HepG2 (cell line): ENCODE results near the gene ITGAE. TPM values are rescaled to one million over a fixed set of nuclear protein-coding genes. Genes with fewer than 3 reads are reported as not detected.

Source experiments
- BRD4 ChIP-seq: sonication (generic); formaldehyde crosslinking; IDR thresholded peaks from 2 replicates; pipeline ENCODE4 v1.4.0; 2020; ENCODE audit warnings: missing genetic modification reagents
- CEBPG ChIP-seq: IDR thresholded peaks from 2 replicates; pipeline ENCODE4 v1.6.1; 2016
- MAFK ChIP-seq, 2 experiments: IDR thresholded peaks in 1 of 2; conservative IDR thresholded peaks in 1 of 2; 2 replicates each; pipeline ENCODE4 v1.6.1; 2011; ENCODE audit warnings: improper control_type of control experiment in 2 of 2, low read length in 2 of 2
- NFRKB ChIP-seq: fragments of 450-650 bp; IDR thresholded peaks from 2 replicates; pipeline ENCODE4 v1.6.1; 2017
- RAD21 ChIP-seq: fragments of 450-650 bp; formaldehyde crosslinking; IDR thresholded peaks from 2 replicates; pipeline ENCODE4 v1.5.0; 2020; ENCODE audit warnings: mild to moderate bottlenecking
- RFXANK ChIP-seq: IDR thresholded peaks from 2 replicates; pipeline ENCODE4 v1.6.1; 2016
- THAP11 ChIP-seq: IDR thresholded peaks from 2 replicates; pipeline ENCODE4 v1.6.1; 2016; ENCODE audit warnings: missing biosample characterization, missing genetic modification reagents
- ZNF282 ChIP-seq: fragments of 450-650 bp; IDR thresholded peaks from 2 replicates; pipeline ENCODE4 v1.6.1; 2018; ENCODE audit not compliant: partially characterized antibody
- ZNF292 ChIP-seq: sonication (generic); formaldehyde crosslinking; IDR thresholded peaks from 2 replicates; pipeline ENCODE4 v1.8.1; 2022; ENCODE audit warnings: mild to moderate bottlenecking, low read depth, missing genetic modification reagents, borderline replicate concordance
- ZNF776 ChIP-seq: sonication (generic); formaldehyde crosslinking; IDR thresholded peaks from 2 replicates; pipeline ENCODE4 v1.4.0; 2020; ENCODE audit warnings: mild to moderate bottlenecking, missing genetic modification reagents
- ZNF781 ChIP-seq: sonication (generic); formaldehyde crosslinking; IDR thresholded peaks from 2 replicates; pipeline ENCODE4 v1.5.1; 2020; ENCODE audit warnings: borderline replicate concordance, mild to moderate bottlenecking, missing genetic modification reagents; ENCODE audit errors: not compliant biosample characterization
- polyA plus RNA-seq, 8 experiments: library from polyadenylated mRNA; depleted of rRNA in 3 of 8; stranded (reverse) in 7 of 8; unstranded in 1 of 8; fragments of >200 nt; fragmentation: Illumina TruSeq in 4 of 8; extraction: Trizol in 4 of 8; gene quantifications; 2 replicates each; pipeline versions ENCODE4 v1.2.1 to v1.2.3, GENCODE V29; 2011 to 2016; ENCODE audit warnings: low read depth in 4 of 8, missing spikeins in 1 of 8, mixed read lengths in 1 of 8; ENCODE audit not compliant: insufficient read depth in 1 of 8
- total RNA-seq, 5 experiments: library from RNA; depleted of rRNA; stranded (reverse); fragments of >200 nt; fragmentation: Illumina TruSeq; extraction: Trizol; gene quantifications; 2 replicates each; pipeline ENCODE4 v1.2.3, GENCODE V29; 2016; ENCODE audit warnings: low read depth in 1 of 5
- TF ChIP-seq, protein P1 (sequence below): sonication (generic); formaldehyde crosslinking; IDR thresholded peaks from 2 replicates; pipeline ENCODE4 v1.4.0; 2020; ENCODE audit warnings: missing genetic modification reagents, borderline replicate concordance
- TF ChIP-seq, protein P2 (sequence below), 2 experiments: sonication (generic) in 1 of 2; formaldehyde crosslinking in 1 of 2; IDR thresholded peaks; 2 replicates each; pipeline versions ENCODE4 v1.6.1 to v1.9.0; 2014 to 2022; ENCODE audit warnings: antibody characterized with exemption in 1 of 2, borderline replicate concordance in 1 of 2, inconsistent platforms in 1 of 2, low read depth in 1 of 2, missing genetic modification reagents in 1 of 2

ITGAE gene
- total and polyA plus RNA-seq, 2 of the 13 experiments (the other 11 are each of a cell fraction or from before 2014, with no cell fraction given), result 42.3 to 49.0 TPM

DNA sequence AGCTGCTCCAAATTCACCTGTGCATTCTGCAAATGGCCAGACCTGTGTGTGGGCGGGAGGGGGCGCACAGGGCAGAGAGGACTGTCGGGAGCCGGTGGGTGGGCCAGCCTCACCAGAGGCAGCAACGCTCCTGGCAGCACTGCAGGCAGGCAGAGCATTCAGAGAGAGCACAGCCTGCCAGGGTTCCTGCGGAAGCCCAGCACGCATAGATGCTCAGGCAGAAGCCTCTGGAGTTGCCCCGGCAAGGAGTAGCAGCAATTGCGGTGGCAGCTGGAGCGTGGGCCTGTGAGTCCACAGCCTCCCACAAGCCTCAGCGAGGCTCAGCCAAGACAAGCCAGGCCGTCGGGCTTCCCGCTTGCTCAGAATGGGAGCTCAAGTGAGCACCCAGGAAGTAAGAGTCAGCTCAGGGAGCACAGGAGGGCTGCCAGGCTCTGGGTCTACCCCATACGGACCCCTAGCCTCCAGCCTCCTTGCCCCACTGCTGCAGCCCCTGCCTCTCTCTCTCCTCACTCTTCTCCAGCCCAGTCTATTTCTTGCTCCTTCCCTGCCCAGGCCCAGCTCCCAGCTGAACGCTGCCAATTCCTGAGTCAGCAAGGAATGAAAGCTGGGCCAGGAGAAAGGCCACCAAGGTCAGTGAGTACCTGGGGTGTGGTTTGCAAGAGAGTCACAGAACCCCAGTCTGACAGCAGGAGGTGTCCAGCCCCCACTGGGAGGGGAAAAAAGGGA lies 122.7 kb downstream of the ITGAE start (continued):
- TF ChIP-seq ZNF776 (CRISPR knock-in tag) (no peak; the same call in 1 of the 2 replicates), ZNF292 (peak; percentile 75), THAP11 (CRISPR knock-in tag) (no peak), BRD4 (CRISPR knock-in tag) (no peak), ZNF282 (no peak), NFRKB (no peak), CEBPG (CRISPR knock-in tag) (no peak), MAFK (conservative IDR thresholded peaks at IDR 0.05 in 1 of 2, IDR thresholded peaks at IDR 0.05 in 1 of 2; ENCODE audit: low read length in 2 of 2) (peak; percentile 70 to 74), RFXANK (CRISPR knock-in tag) (no peak), ZNF781 (no peak), RAD21 (no peak)
- TF ChIP-seq, protein P1, sequence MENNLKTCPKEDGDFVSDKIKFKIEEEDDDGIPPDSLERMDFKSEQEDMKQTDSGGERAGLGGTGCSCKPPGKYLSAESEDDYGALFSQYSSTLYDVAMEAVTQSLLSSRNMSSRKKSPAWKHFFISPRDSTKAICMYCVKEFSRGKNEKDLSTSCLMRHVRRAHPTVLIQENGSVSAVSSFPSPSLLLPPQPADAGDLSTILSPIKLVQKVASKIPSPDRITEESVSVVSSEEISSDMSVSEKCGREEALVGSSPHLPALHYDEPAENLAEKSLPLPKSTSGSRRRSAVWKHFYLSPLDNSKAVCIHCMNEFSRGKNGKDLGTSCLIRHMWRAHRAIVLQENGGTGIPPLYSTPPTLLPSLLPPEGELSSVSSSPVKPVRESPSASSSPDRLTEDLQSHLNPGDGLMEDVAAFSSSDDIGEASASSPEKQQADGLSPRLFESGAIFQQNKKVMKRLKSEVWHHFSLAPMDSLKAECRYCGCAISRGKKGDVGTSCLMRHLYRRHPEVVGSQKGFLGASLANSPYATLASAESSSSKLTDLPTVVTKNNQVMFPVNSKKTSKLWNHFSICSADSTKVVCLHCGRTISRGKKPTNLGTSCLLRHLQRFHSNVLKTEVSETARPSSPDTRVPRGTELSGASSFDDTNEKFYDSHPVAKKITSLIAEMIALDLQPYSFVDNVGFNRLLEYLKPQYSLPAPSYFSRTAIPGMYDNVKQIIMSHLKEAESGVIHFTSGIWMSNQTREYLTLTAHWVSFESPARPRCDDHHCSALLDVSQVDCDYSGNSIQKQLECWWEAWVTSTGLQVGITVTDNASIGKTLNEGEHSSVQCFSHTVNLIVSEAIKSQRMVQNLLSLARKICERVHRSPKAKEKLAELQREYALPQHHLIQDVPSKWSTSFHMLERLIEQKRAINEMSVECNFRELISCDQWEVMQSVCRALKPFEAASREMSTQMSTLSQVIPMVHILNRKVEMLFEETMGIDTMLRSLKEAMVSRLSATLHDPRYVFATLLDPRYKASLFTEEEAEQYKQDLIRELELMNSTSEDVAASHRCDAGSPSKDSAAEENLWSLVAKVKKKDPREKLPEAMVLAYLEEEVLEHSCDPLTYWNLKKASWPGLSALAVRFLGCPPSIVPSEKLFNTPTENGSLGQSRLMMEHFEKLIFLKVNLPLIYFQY, result no peak
- TF ChIP-seq, protein P2, sequence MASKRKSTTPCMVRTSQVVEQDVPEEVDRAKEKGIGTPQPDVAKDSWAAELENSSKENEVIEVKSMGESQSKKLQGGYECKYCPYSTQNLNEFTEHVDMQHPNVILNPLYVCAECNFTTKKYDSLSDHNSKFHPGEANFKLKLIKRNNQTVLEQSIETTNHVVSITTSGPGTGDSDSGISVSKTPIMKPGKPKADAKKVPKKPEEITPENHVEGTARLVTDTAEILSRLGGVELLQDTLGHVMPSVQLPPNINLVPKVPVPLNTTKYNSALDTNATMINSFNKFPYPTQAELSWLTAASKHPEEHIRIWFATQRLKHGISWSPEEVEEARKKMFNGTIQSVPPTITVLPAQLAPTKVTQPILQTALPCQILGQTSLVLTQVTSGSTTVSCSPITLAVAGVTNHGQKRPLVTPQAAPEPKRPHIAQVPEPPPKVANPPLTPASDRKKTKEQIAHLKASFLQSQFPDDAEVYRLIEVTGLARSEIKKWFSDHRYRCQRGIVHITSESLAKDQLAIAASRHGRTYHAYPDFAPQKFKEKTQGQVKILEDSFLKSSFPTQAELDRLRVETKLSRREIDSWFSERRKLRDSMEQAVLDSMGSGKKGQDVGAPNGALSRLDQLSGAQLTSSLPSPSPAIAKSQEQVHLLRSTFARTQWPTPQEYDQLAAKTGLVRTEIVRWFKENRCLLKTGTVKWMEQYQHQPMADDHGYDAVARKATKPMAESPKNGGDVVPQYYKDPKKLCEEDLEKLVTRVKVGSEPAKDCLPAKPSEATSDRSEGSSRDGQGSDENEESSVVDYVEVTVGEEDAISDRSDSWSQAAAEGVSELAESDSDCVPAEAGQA (IDR thresholded peaks at IDR 0.05; ENCODE audit: low read depth), result no peak
- TF ChIP-seq, protein P2 (CRISPR knock-in tag; IDR thresholded peaks at IDR 0.05; ENCODE audit: borderline replicate concordance), result no peak
